Epithelial cell of proximal tubule (primary cell): Measurements from ENCODE around the gene PERP. TPM values are rescaled to one million over a fixed set of nuclear protein-coding genes. Genes with fewer than 3 reads are reported as not detected.

ENCODE experiments used
- DNase-seq: peaks from one replicate; pipeline ENCODE4 v3.0.0-alpha.2; 2011; ENCODE audit warnings: low read depth
- H3K4me3 ChIP-seq: 2 replicates; pipeline ENCODE4 v1.5.1; 2011; ENCODE audit warnings: low read depth, mild to moderate bottlenecking, low read length
- CTCF ChIP-seq: conservative IDR thresholded peaks from 2 replicates; pipeline ENCODE4 v1.5.1; 2012; ENCODE audit warnings: low read depth, mild to moderate bottlenecking, low read length
- total RNA-seq: library from RNA; depleted of rRNA; stranded (reverse); fragments of >200 nt; gene quantifications from 2 replicates; pipeline ENCODE4 v1.2.3, GENCODE V29; 2015

Gene PERP
- 65.6 and 68.0 TPM in 2 replicates for total RNA-seq

DNA sequence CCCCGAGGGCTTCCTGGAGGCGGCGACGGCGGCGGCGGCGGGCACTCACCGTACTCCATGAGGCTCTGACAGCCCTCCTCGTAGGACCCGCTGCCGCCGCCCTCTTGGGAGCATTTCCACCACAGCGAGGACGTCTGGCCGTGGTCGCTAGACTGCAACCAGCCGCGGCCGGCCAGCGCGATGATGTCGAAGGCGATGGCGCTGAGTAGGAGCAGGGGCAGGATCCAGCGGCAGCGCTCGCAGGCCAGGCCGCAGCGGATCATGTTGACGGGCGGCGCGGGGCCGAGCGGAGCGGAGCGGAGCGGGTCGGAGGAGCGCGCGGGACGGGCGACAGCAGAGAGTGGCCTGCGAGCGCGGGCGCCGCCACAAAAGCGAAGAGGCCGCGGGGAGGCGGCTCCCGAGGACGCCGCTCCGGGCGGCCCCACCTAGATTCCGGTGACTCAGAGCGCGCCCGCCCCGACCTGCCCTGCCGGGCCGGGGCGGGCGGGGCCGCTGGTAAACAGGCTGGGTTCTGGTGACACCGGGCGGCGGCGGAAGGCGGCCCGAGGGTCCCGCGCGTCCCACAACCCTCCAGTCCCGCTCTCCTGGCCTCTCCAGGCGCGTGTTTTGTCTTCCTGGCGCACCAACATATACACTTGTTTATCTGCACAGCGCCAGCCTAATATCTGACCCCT lies at the start of gene PERP:
TSS of gene PERP (minus strand) at position 342 of the 674 bp plus-strand sequence. CDS start at position 263, 79 bp downstream.
- TF ChIP-seq CTCF: no peak
- no peak for DNase-seq
- peak within 1 kb of the TSS; percentile 84 for H3K4me3 ChIP-seq

- TF ChIP-seq CTCF: no peak
- H3K4me3 ChIP-seq: no peak overlapping the region
- no peak for DNase-seq
Observed at GRCh38 chr6:138155443-138155842, 48.2 kb upstream of the PERP start.

DNA sequence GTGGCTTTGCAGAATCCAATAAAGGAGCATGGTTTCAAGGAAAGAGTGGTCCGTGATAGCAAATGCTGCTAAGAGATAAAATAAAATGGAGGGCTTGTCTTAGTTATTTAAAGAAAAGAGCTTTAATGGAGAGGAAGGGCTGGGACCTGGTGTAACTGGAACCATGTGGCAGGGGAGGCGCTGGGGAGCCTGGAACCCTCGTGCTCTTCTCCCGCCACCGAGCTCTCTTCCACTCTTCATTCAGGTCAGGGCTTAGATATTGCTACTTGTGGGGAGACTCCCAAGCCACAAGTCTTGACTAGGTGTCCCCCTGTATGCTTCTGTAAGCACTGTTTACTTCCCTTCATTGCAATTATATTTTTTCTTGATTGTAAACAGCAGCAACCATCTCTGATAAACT lies 39.3 kb upstream of the PERP start:
- no peak for TF ChIP-seq CTCF
- H3K4me3 ChIP-seq: no peak overlapping the region
- DNase-seq: no peak

GRCh38 chr6:138145402-138145801 lies 38.2 kb upstream of the PERP start:
- H3K4me3 ChIP-seq: no peak overlapping the region
- no peak for DNase-seq
- TF ChIP-seq CTCF: no peak

DNA sequence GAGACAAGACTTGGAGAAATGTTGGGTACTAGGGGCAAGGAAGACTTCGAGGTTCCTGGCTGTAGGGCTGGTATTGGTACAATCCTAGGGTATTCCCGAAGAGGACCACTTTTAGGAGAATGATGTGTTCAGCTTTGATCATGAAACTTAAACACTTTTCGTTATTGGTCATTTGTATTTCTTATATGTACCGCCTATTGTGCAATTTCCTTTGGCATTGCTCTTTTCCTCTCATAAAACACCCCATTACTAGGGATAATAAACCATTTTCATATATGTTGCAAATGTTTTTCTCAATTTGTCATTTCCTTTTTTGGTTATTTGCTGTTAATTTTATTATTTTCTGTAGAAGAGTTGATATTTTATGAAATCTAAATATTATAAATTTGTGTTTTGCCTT lies 35.6 kb upstream of the PERP start:
- no peak overlapping the region for H3K4me3 ChIP-seq
- no peak for DNase-seq
- TF ChIP-seq CTCF: no peak

DNA sequence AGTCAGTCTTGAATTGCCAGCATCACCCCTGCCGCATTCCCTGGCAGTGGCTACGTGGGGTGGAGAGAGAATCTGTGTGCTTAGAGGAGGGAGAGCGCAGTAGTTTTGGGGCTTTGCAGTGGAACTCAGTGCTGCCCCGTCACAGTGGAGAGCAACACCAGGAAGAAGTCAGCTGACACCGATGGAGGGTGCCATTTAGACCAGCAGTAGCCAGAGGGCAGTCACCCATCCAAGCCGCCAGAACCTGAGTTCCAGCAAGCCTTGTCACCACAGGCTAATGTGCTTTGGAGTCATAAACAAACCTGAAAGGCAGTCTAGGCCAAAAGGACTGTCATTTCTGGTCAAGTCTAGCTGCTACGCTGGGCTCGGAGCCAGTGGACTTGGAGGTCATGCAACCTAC lies 22.0 kb upstream of the PERP start:
- DNase-seq: no peak
- no peak overlapping the region for H3K4me3 ChIP-seq
- TF ChIP-seq CTCF: no peak

GRCh38 chr6:138128096-138128495 lies 20.9 kb upstream of the PERP start:
- DNase-seq: no peak
- no peak for TF ChIP-seq CTCF
- no peak overlapping the region for H3K4me3 ChIP-seq
